DMS53 treated with DMSO at 0.1 percent for 48 hours (cell line): ENCODE data around the gene SELENOI.
"Not testable (repeated sequence)": the region's sequence is repeated elsewhere in the genome, so short reads cannot be mapped to it uniquely, and the experiment has no call there.

Experiments used
- DNase-seq: peaks from one replicate; lab custom pipeline; 2025; ENCODE audit not compliant: unreplicated experiment; lab: John Stamatoyannopoulos, UW

The SELENOI gene

GRCh38 chr2:26326514-26326913, 19.4 kb upstream of the SELENOI start:
- DNase-seq: no peak

- no peak for DNase-seq
Observed at GRCh38 chr2:26327291-26328272, 18.4 kb upstream of the SELENOI start.

GRCh38 chr2:26329083-26329482, 16.9 kb upstream of the SELENOI start:
- not testable (repeated sequence) for DNase-seq

DNA sequence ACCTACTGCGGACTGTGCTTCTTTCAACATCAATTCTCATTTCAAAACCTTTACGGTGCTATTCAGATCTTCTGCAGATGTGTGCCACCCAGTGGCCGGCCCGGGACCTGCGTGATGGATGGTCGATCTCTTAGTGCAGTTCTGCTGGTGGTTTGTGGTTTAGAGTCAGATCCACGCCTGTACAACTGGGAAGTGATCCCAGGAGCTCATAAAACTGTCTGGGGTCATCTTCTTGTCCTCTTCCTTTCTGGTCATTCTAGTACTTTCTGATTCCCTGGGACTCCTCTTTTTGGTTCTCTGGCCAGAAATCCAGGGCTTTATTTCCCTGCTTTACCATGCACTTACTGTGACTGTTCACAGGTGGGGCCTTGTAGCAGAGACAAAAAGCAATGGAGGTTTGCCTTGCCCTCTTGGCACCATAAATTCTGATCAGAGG, 15.8 kb upstream of the SELENOI start:
- DNase-seq: peak; percentile 39

- DNase-seq: no peak
Observed at GRCh38 chr2:26330604-26331003, 15.3 kb upstream of the SELENOI start.

DNA sequence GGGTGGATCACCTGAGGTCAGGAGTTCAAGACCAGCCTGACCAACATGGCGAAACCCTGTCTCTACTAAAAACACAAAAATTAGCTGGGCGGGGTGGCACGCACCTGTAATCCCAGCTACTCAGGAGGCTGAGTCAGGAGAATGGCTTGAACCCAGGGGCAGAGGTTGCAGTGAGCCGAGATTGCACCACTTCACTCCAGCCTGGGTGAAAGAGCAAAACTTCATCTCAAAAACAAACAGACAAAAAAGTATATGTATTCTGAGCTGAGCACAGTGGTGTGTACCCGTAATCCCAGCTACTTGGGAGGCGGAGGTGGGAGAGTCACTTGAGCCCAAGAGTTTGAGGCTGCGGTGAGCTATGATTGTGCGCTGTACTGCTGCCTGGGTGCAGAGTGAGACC, 14.6 kb upstream of the SELENOI start:
- DNase-seq: not testable (repeated sequence)

- no peak for DNase-seq
Observed at GRCh38 chr2:26333293-26333692, 12.7 kb upstream of the SELENOI start.

- DNase-seq: no peak
Observed at GRCh38 chr2:26335231-26335630, 10.7 kb upstream of the SELENOI start.

GRCh38 chr2:26336719-26337118, 9.2 kb upstream of the SELENOI start:
- DNase-seq: no peak

DNA sequence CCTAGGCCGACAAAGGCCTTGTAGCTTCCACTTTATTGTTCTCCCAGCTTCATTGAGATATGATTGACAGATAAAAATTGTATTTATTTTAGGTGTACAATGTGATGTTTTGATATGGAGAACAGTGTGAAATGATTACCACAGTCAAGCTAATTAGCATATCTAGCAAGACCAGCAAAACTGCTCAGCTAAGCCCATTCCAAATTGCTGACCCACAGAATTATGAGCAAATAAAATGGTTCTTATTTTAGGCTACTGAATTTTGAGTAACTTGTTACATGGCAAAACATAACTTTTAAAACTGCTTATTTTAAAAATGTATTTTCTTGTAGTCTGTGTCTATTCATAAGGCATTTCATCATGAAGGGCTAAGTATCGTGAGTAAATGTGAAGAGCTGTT, 8.6 kb upstream of the SELENOI start:
- DNase-seq: no peak

GRCh38 chr2:26340831-26341230, 5.1 kb upstream of the SELENOI start:
- no peak for DNase-seq

GRCh38 chr2:26344581-26345282, 1.2 kb upstream of the SELENOI start:
- DNase-seq: no peak

- no peak for DNase-seq
Observed at GRCh38 chr2:26345283-26345544, 729 bp upstream of the SELENOI start.

GRCh38 chr2:26346454-26347053, 611 bp downstream of the SELENOI start, which contains the start of gene ADGRF3:
ADGRF3 (minus strand) TSS chr2:26346789; CDS start chr2:26346234, 555 bp downstream.
- peak; percentile 46 for DNase-seq

- DNase-seq: no peak
Observed at GRCh38 chr2:26347286-26347865, 1.4 kb downstream of the SELENOI start.

GRCh38 chr2:26349690-26350089, 3.7 kb downstream of the SELENOI start:
- no peak for DNase-seq

GRCh38 chr2:26351375-26352090, 5.6 kb downstream of the SELENOI start:
- DNase-seq: no peak

DNA sequence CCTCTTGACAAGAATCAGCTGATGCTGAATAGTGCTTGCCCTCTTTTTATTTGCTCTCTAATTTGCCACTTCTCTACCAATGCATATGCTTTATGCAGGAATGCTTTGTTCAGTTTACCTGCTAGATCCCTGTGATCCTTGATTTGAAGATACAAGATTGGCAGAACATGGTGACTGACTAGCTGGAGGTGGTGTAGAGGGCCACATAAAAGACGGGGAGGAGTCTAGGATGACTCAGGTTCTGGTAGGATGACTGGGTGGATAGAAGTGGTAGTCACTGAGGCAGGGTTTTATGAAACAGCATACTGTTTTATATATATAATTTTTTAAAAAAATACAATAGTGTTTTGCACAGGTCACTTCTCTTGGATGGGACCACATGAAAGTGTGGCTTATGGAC, 6.9 kb downstream of the SELENOI start:
- no peak for DNase-seq

DNA sequence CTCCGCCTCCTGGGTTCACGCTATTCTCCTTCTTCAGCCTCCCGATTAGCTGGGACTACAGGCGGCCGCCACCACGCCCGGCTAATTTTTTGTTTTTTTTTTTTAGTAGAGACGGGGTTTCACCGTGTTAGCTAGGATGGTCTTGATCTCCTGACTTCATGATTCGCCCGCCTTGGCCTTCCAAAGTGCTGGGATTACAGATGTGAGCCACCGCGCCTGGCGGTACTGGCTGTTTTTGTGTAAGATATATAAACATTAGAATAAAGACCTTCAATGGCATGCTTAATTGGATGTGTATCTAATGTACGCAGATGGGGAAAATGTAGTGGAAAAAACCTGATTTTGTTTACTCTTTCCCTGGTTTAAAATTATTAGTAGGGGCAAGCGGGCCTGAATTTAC, 8.5 kb downstream of the SELENOI start:
- DNase-seq: not testable (repeated sequence)

DNA sequence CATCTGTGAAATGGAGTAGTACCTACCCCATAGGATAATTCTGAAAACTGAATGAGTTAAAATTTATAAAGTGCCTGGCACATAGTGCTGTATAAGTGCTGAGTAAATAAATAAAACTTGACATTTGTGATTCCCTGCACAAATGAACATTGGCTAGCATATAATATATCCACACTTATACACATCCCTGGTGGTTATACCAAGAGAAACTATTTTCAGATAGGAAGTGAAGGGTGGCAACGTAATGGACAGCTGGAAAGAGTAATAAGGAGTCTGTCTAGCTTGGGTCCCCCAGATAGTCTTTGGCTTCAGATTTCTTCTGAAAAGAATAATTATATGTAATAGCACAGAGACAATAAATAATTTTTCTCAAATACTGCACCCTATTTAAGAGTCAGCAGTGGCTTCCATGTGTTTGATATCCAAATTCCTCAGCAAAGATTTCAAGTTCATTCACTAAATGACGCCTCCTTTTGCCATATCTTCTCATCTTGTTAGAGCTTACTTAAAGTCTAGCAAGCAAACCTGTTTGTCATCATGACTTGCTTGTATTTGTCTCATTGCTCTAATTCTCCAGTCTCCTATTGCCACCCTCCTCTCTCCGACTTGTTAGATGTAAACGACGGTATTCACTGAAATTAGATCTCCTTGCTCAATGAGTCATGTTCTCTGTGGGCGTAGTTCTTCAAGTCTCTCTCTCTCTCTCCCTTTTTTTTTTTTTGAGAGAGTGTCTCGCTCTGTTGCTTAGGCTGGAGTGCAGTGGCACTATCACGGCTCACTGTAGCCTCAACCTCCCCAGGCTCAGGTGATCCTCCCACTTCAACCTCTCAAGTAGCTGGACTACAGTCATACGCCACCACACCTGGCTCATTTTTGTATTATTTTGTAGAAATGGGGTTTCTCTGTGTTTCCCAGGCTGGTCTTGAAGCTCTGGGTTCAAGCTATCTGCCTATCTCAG, 9.4 kb downstream of the SELENOI start:
- peak; percentile 64 for DNase-seq
